ENCODE measurements around the gene STOML3. TPM values are rescaled to one million over a fixed set of nuclear protein-coding genes. Genes with fewer than 3 reads are reported as not detected.

STOML3 gene
- total RNA-seq, 1 donor from 2014 or later = not detected

GRCh38 chr13:38922170-38922569 is 68.5 kb downstream of the STOML3 start:
- ChIA-PET POLR2A (no interaction called here), CTCF (no interaction called here)
- ATAC-seq (ENCODE audit: low read depth) = no peak
- H3K36me3 Mint-ChIP-seq (ENCODE audit: low read depth) = no peaks in the 10 kb centered on the region
- intact Hi-C loops (cut with micrococcal nuclease) = no loop called here
- no peak overlapping the region for H3K27ac Mint-ChIP-seq
- no peak overlapping the region for H3K4me3 Mint-ChIP-seq
- H3K4me1 Mint-ChIP-seq = no peaks in the 10 kb centered on the region
- DNase-seq = no peak
- no peak for TF ChIP-seq CTCF (IDR thresholded peaks at IDR 0.05)
- peaks cover 23% of the 10 kb centered on the region for H3K27me3 Mint-ChIP-seq
- no peaks in the 10 kb centered on the region for H3K9me3 Mint-ChIP-seq

GRCh38 chr13:38921081-38921480 is 69.5 kb downstream of the STOML3 start:
- H3K36me3 Mint-ChIP-seq (ENCODE audit: low read depth) = no peaks in the 10 kb centered on the region
- no peak overlapping the region for H3K27ac Mint-ChIP-seq
- no peaks in the 10 kb centered on the region for H3K9me3 Mint-ChIP-seq
- peaks cover 19% of the 10 kb centered on the region for H3K27me3 Mint-ChIP-seq
- CTCF ChIA-PET = no interaction called here
- no peak overlapping the region for H3K4me3 Mint-ChIP-seq
- no peaks in the 10 kb centered on the region for H3K4me1 Mint-ChIP-seq
- no peak for ATAC-seq (ENCODE audit: low read depth)
- intact Hi-C loops (cut with micrococcal nuclease) = no loop called here
- POLR2A ChIA-PET = no interaction called here
- DNase-seq = no peak
- TF ChIP-seq CTCF (IDR thresholded peaks at IDR 0.05) = no peak

Other genes starting within 250 kb of the STOML3 start
- gene PROSER1, start 47.3 kb upstream of the STOML3 start, total RNA-seq = 57.3 and 57.8 TPM in 2 replicates
- gene NHLRC3, start 47.6 kb upstream of the STOML3 start, total RNA-seq = 17.3 and 24.6 TPM in 2 replicates

Measured in activated B cell treated with CpG ODN at 0.5 μM for 24 hours (primary cell).